HG03066 (cell line): ENCODE data around the gene ZNF662.

Experiments
- ATAC-seq: cut with Tn5 transposase; IDR thresholded peaks from one replicate; pipeline ENCODE4 v1.9.1; 2021; ENCODE audit warnings: low read depth; ENCODE audit not compliant: unreplicated experiment

Gene ZNF662

DNA sequence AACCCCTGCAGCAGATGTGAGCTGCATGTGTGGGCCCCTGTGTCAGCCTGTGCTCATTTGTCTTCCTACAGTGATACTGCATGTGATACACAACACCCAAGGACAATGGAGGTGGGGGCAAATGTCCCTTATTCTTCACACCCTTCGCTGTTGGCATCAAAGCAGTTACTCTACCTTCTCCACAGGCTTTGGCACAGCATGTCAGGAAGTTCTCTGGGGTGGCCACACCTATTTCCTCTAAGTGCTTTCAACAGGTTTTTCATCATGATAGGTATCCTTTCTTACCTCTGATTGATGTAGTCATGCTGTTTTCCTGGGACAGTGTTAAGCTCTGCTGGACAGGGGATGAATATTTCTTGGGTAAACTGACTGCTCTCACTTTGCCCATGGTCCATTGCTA is 29.5 kb downstream of the ZNF662 start:
- ATAC-seq = no peak

DNA sequence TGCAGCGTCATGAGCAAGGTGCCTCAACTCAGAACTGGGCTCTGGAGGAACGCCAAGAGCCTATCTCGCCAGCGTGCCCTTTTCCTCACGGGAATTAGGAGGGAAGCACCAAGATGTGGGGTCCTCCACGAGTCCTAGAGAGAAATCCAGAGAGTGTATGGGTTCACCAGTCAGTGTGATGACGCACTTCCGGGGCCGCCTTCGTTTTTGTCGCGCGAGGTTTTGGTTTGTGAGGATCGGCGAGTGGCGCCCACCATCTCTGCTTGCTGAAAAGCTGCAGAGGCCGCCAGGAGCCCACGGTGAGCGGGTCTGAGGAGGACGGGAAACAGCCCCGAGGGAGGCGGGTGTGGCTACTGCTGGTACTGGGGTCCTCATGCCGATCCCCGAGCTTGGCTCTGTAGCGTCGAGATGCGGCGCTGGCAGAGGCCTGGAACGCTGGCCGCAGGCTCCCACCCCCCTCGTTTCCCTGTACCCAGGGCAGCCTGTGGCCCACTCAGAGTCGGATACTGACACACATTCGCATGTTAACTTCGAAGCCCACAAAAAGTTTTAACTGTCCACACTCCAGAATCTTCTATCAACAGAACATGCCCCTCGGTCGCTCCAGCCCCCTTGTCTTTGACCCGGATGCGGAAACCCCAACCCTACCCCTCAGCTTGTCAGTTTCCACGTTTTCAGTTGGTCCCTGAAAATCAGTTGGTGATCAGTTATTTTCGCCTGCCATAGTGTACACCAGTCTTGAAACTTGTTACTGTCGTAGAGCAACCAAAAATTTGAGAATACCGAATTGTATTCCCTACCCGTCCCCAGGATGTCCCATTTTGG is 30.4 kb downstream of the ZNF662 start:
- no peak for ATAC-seq

DNA sequence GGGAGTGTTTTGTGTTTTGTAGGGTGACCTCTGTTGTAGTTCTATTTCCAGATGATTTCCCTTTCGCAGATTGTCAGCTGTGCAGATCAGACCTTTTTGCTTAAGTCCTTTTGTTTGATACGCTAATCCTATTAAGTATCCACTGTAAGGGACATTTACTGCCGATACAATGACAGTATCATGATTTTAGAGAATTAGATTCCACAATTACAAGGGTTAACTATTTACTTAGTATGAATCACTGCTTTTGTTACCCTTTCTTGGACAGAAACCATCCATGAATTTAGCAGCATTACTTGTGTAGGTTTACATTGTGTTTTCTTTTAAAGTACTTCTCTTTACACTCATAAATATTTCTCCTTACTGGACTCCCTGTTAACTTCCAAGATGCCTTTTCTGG is 31.4 kb downstream of the ZNF662 start:
- no peak for ATAC-seq

DNA sequence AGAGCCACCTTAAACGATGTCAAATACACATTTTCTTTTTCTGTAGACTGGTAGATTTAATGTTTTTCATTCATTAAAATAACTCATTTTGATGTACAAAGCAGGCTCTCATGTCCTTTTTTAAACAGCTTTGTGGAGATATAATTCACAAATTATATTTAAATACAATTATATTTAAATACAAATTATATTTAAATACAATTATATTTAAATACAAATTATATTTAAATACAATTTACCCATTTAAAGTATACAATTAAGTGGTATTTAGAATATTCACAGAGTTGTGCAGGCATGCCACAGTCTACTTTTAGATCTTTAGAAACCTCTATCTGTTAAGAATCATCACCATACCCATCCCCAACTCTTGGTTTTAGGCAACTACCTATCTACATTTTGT is 36.8 kb downstream of the ZNF662 start:
- no peak for ATAC-seq

- ATAC-seq = no peak
Observed at GRCh38 chr3:42946050-42946449, 40.1 kb downstream of the ZNF662 start.

DNA sequence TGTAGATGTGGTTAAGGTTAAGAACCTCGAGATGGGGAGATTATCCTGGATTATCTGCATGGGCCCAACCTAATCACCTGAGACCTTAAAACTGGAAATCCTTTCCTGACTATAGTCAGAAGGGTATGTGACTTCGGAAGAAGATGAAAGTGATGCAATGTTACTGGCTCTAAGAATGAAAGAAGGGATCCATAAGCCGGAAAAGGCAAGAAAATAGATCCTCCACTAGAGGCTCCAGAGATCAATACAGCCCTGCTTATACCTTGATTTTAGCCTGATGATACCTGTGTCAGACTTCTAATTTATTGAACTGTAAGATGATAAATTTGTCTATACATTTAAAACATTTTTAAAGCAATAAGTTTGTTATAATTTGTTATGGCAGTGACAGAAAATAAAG is 51.6 kb downstream of the ZNF662 start:
- ATAC-seq = no peak

DNA sequence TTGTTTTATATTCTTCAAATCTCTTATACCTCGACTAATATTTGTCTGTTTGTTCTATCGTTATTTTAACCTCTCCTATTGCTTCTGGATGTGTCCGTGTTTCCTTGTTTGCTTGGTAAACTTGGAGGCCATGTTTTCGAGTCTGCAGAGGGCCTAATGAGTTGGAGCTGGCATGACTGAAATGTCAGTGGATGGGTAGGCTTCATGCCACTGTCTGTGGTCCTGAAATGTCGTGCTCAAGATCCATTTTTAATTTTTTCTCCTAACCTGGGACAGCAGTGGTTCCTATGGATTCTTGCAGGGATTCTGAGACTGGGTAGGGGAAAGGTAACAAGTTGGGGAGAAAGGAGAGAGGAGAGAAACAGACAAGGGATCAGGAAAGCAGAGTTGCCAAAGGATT is 54.3 kb downstream of the ZNF662 start:
- ATAC-seq = no peak

- no peak for ATAC-seq
Observed at GRCh38 chr3:42960786-42961185, 54.8 kb downstream of the ZNF662 start.

GRCh38 chr3:42961633-42962032 is 55.7 kb downstream of the ZNF662 start:
- ATAC-seq = no peak

DNA sequence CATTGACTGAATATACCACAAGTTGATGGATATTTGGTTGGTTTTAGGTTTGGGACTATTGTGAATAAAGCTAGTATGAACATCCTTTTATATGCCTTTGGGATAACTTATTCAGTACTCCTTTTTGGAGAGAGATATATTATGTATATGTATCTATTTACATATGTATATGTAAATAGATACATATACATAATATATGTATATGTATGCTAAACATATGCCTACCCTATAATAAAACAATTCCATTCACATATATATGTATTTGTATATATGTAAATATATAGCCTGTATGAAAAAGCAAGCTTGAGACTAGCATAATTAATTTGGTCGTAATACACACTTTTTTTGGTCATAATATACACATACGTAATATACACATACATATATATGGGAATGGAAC is 57.3 kb downstream of the ZNF662 start:
- no peak for ATAC-seq

- no peak for ATAC-seq
Observed at GRCh38 chr3:42964266-42964665, 58.3 kb downstream of the ZNF662 start.
